Stimulated activated CD8-positive, alpha-beta memory T cell treated with anti-CD3 and anti-CD28 coated beads, Interleukin-15, amount 100 ng/mL, for 1 hour (primary cell): ENCODE results near the gene CAPG.

Experiments
- DNase-seq: peaks from one replicate; pipeline ENCODE4 v3.0.0-alpha.2; 2020; ENCODE audit warnings: low read depth

CAPG gene

GRCh38 chr2:85356186-85356585, 54.0 kb downstream of the CAPG start:
- no peak for DNase-seq

GRCh38 chr2:85355521-85355920, 54.6 kb downstream of the CAPG start:
- DNase-seq = no peak

- no peak for DNase-seq
These were observed 55.1 kb downstream of the CAPG start for GRCh38 chr2:85355073-85355410.

- peak; percentile 94 for DNase-seq
These were observed 55.7 kb downstream of the CAPG start, which contains the start of the genes ELMOD3 and RETSAT for GRCh38 chr2:85354286-85355072. ELMOD3 (plus strand) TSS chr2:85354769; CDS start chr2:85357199, 2,430 bp downstream. RETSAT (minus strand) TSS chr2:85354528; CDS start chr2:85354507, 21 bp downstream.

GRCh38 chr2:85353876-85354285, 56.3 kb downstream of the CAPG start:
- DNase-seq = no peak

- DNase-seq = no peak
These were observed 62.6 kb downstream of the CAPG start for GRCh38 chr2:85347599-85347998.
